Astrocyte (in vitro differentiated cells and primary cell): ENCODE measurements around the gene KIF18A. TPM values are rescaled to one million over a fixed set of nuclear protein-coding genes. Genes with fewer than 3 reads are reported as not detected.

Source experiments
- DNase-seq: peaks from one replicate; pipeline ENCODE4 v3.0.0-alpha.2; 2010; ENCODE audit warnings: low read depth
- FAIRE-seq: peaks from 2 replicates; lab custom pipeline; 2011; peaks lifted over from hg19 to GRCh38; lab: Jason Lieb, UNC
- H2AFZ ChIP-seq: 2 replicates; pipeline ENCODE4 v1.6.0; 2012; ENCODE audit warnings: low read depth, low read length, inconsistent platforms
- H3K27ac ChIP-seq: 2 replicates; pipeline ENCODE4 v1.5.1; 2011; ENCODE audit warnings: low read depth, low read length, inconsistent platforms
- H3K27me3 ChIP-seq: 2 replicates; pipeline ENCODE4 v1.6.0; 2011; ENCODE audit warnings: low read length, inconsistent platforms; ENCODE audit not compliant: insufficient read depth
- H3K36me3 ChIP-seq: 2 replicates; pipeline ENCODE4 v1.5.1; 2011; ENCODE audit warnings: low read length, inconsistent platforms; ENCODE audit not compliant: insufficient read depth
- H3K4me1 ChIP-seq: 2 replicates; pipeline ENCODE4 v1.5.1; 2011; ENCODE audit warnings: low read length, inconsistent platforms; ENCODE audit not compliant: insufficient read depth
- H3K4me2 ChIP-seq: 2 replicates; pipeline ENCODE4 v1.6.0; 2012; ENCODE audit warnings: low read length, inconsistent platforms
- H3K4me3 ChIP-seq: 2 replicates; pipeline ENCODE4 v1.5.1; 2011; ENCODE audit warnings: low read depth, mild to moderate bottlenecking, low read length, inconsistent platforms; ENCODE audit not compliant: insufficient read depth
- H3K79me2 ChIP-seq: 2 replicates; pipeline ENCODE4 v1.6.0; 2012; ENCODE audit warnings: mild to moderate bottlenecking, low read length, inconsistent platforms; ENCODE audit not compliant: insufficient read depth
- H3K9ac ChIP-seq: 2 replicates; pipeline ENCODE4 v1.6.0; 2012; ENCODE audit warnings: mild to moderate bottlenecking, low read length, inconsistent platforms
- H3K9me3 ChIP-seq: 2 replicates; pipeline ENCODE4 v1.5.1; 2012; ENCODE audit warnings: low read depth, mild to moderate bottlenecking, low read length, inconsistent platforms; ENCODE audit not compliant: insufficient read depth
- H4K20me1 ChIP-seq: 2 replicates; pipeline ENCODE4 v1.6.0; 2012; ENCODE audit warnings: low read length, inconsistent platforms; ENCODE audit not compliant: insufficient read depth
- H3K27ac Mint-ChIP-seq: one replicate; pipeline ENCODE4 v1.8.0; 2021; ENCODE audit warnings: mild to moderate bottlenecking, mixed read lengths; ENCODE audit not compliant: unreplicated experiment
- H3K27me3 Mint-ChIP-seq: one replicate; pipeline ENCODE4 v1.8.0; 2021; ENCODE audit warnings: low read depth, mixed read lengths; ENCODE audit not compliant: unreplicated experiment
- H3K36me3 Mint-ChIP-seq: one replicate; pipeline ENCODE4 v1.8.0; 2021; ENCODE audit warnings: low read depth, mixed read lengths; ENCODE audit not compliant: unreplicated experiment
- H3K4me1 Mint-ChIP-seq: one replicate; pipeline ENCODE4 v1.8.0; 2021; ENCODE audit warnings: low read depth, mixed read lengths; ENCODE audit not compliant: unreplicated experiment
- H3K4me3 Mint-ChIP-seq: one replicate; pipeline ENCODE4 v1.8.0; 2021; ENCODE audit warnings: mild to moderate bottlenecking, moderate library complexity, mixed read lengths; ENCODE audit not compliant: unreplicated experiment
- H3K9me3 Mint-ChIP-seq: one replicate; pipeline ENCODE4 v1.8.0; 2021; ENCODE audit warnings: mild to moderate bottlenecking, mixed read lengths; ENCODE audit not compliant: unreplicated experiment
- CTCF ChIP-seq: IDR thresholded peaks from 2 replicates; pipeline ENCODE4 v1.5.1; 2011; ENCODE audit warnings: low read depth, mild to moderate bottlenecking, inconsistent platforms, low read length, moderate library complexity; ENCODE audit not compliant: insufficient read depth
- EZH2 ChIP-seq: IDR thresholded peaks from 2 replicates; pipeline ENCODE4 v1.6.1; 2012; ENCODE audit warnings: mild to moderate bottlenecking, low read length, inconsistent platforms; ENCODE audit not compliant: insufficient read depth
- total RNA-seq: library from RNA; stranded (reverse); gene quantifications from 2 replicates; pipeline ENCODE4 v1.2.1, GENCODE V29; 2021

The KIF18A gene
- total RNA-seq, 1 donor from 2014 or later = 3.8 TPM

- H3K79me2 ChIP-seq = no peaks in the 10 kb centered on the region
- H3K4me1 ChIP-seq = peaks cover 5% of the 10 kb centered on the region
- no peaks in the 10 kb centered on the region for H4K20me1 ChIP-seq
- DNase-seq (no peak), FAIRE-seq (no peak)
- Mint-ChIP-seq H3K4me1 (no peaks in the 10 kb centered on the region), H3K9me3 (no peaks in the 10 kb centered on the region), H3K27ac (no peak overlapping the region), H3K27me3 (no peaks in the 10 kb centered on the region), H3K4me3 (no peak overlapping the region), H3K36me3 (no peaks in the 10 kb centered on the region)
- H3K9ac ChIP-seq = no peak overlapping the region
- no peaks in the 10 kb centered on the region for H3K27me3 ChIP-seq
- no peak overlapping the region for H2AFZ ChIP-seq
- no peak for TF ChIP-seq EZH2
- no peak for TF ChIP-seq CTCF
- no peak overlapping the region for H3K27ac ChIP-seq
- H3K36me3 ChIP-seq = no peaks in the 10 kb centered on the region
- H3K4me2 ChIP-seq = no peak overlapping the region
- H3K4me3 ChIP-seq = no peak overlapping the region
- H3K9me3 ChIP-seq = no peaks in the 10 kb centered on the region
Observed at GRCh38 chr11:28048812-28049211, 59.1 kb downstream of the KIF18A start.

GRCh38 chr11:28043930-28044709 is 63.8 kb downstream of the KIF18A start:
- no peak overlapping the region for H3K27ac Mint-ChIP-seq
- FAIRE-seq (no peak), DNase-seq (no peak)
- Histone ChIP-seq H3K9ac (no peak overlapping the region), H3K4me2 (no peak overlapping the region), H3K79me2 (no peaks in the 10 kb centered on the region), H3K36me3 (no peaks in the 10 kb centered on the region), H3K27me3 (no peaks in the 10 kb centered on the region), H3K4me1 (peaks cover under 1% of the 10 kb centered on the region), H3K9me3 (no peaks in the 10 kb centered on the region), H3K4me3 (no peak overlapping the region), H4K20me1 (no peaks in the 10 kb centered on the region), H2AFZ (no peak overlapping the region), H3K27ac (no peak overlapping the region)
- no peaks in the 10 kb centered on the region for H3K9me3 Mint-ChIP-seq
- TF ChIP-seq CTCF (no peak), EZH2 (no peak)
- no peaks in the 10 kb centered on the region for H3K4me1 Mint-ChIP-seq
- H3K4me3 Mint-ChIP-seq = no peak overlapping the region
- H3K36me3 Mint-ChIP-seq = no peaks in the 10 kb centered on the region
- H3K27me3 Mint-ChIP-seq = no peaks in the 10 kb centered on the region

GRCh38 chr11:28040384-28040783 is 67.6 kb downstream of the KIF18A start:
- H4K20me1 ChIP-seq = no peaks in the 10 kb centered on the region
- H3K4me1 ChIP-seq = no peaks in the 10 kb centered on the region
- Mint-ChIP-seq H3K36me3 (no peaks in the 10 kb centered on the region), H3K27ac (no peak overlapping the region), H3K4me3 (no peak overlapping the region), H3K4me1 (no peaks in the 10 kb centered on the region), H3K27me3 (no peaks in the 10 kb centered on the region), H3K9me3 (no peaks in the 10 kb centered on the region)
- no peaks in the 10 kb centered on the region for H3K9me3 ChIP-seq
- H3K79me2 ChIP-seq = no peaks in the 10 kb centered on the region
- H3K4me2 ChIP-seq = no peak overlapping the region
- H3K4me3 ChIP-seq = no peak overlapping the region
- peaks cover 8% of the 10 kb centered on the region for H3K36me3 ChIP-seq
- DNase-seq (no peak), FAIRE-seq (no peak)
- no peaks in the 10 kb centered on the region for H3K27me3 ChIP-seq
- H3K27ac ChIP-seq = no peak overlapping the region
- TF ChIP-seq CTCF (no peak), EZH2 (no peak)
- no peak overlapping the region for H2AFZ ChIP-seq
- no peak overlapping the region for H3K9ac ChIP-seq
